ENCODE data around the gene AOPEP. TPM values are rescaled to one million over a fixed set of nuclear protein-coding genes. Genes with fewer than 3 reads are reported as not detected.

Gene AOPEP
- total and polyA plus RNA-seq, 4 donors = 29.0 to 121 (median 60.0) TPM

DNA sequence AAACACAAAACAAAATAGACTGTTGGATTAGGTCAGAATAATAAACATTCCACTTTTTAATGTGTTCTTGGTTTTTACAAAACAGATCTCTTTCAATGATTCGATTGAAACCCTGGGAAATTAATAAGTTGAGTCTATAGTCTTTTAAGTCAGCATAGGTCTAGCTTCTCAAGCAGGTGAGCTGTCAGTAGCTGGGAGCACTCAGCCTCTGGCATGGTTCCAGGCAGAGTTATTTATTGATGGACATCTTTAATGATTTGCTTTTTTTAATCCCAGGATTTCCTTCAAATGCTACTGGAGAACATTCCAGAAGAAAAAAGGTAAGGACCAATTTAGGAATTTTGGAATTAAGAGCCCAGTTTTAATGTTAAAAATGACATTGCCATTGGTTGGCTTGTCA is 241.0 kb downstream of the AOPEP start:
- WGBS, 2 donors = 70 to 84% methylated on average over 1 of the region's 1 CpG
- ATAC-seq (ENCODE audit: insufficient read depth, low FRiP score) = no peak

DNA sequence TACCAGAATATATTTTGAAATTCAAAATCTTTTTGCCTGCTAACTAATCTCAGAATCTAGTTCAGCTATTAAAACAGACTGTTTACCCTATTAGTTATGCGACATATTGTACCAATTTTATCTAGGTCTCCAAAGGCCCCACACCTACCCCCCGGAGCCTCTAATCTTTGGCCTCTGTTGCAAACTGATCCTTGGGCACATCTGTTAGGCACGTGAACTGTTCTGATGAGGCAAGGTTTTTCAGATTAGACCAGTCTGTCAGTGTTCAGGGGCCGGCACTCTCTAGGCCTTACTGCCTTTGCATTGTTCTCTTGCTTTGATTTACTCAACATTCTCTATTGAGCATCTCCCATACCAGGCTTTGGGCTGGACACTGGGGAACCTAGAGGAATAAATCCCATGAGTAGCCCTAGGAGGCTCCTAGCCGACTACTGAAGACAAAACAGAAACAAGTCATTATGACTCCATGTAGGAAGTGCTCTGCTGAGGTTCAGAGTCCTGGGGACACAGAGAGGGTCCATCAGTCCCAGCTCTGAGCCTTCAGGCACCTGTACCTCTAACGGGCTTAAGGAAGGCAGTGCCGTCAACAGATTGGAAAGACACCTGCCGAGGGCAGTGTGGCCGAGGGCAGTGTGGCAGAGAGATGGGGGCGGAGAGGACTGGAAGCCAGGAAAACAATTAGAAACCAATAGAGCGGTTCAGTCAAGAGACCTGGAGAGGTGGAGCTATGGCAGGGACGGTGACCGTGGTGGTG is 245.1 kb downstream of the AOPEP start:
- Histone ChIP-seq H3K9ac (ENCODE audit: insufficient read depth in 1 of 2, low read length in 2 of 2) (no peak overlapping the region), H3K27me3 (ENCODE audit: control insufficient read depth in 3 of 3, insufficient read depth in 3 of 3, low read length in 2 of 3) (no peaks in the 10 kb centered on the region), H3K9me3 (ENCODE audit: control insufficient read depth in 4 of 4, insufficient read depth in 3 of 4, low read length in 3 of 4) (no peaks in the 10 kb centered on the region), H3K4me3 (no peak overlapping the region), H3K27ac (ENCODE audit: low read depth in 1 of 2, low read length in 1 of 2) (no peak overlapping the region), H3K4me1 (ENCODE audit: control insufficient read depth in 5 of 5, insufficient read depth in 5 of 5, low read length in 5 of 5) (peaks cover 0 to 21% (median 6%) of the 10 kb centered on the region in 5 donors), H3K36me3 (ENCODE audit: control insufficient read depth in 4 of 4, insufficient read depth in 4 of 4, low read length in 4 of 4) (no peaks in the 10 kb centered on the region)
- ATAC-seq (ENCODE audit: insufficient read depth, low FRiP score) (no peak), DNase-seq (no peak)
- TF ChIP-seq, protein P1, sequence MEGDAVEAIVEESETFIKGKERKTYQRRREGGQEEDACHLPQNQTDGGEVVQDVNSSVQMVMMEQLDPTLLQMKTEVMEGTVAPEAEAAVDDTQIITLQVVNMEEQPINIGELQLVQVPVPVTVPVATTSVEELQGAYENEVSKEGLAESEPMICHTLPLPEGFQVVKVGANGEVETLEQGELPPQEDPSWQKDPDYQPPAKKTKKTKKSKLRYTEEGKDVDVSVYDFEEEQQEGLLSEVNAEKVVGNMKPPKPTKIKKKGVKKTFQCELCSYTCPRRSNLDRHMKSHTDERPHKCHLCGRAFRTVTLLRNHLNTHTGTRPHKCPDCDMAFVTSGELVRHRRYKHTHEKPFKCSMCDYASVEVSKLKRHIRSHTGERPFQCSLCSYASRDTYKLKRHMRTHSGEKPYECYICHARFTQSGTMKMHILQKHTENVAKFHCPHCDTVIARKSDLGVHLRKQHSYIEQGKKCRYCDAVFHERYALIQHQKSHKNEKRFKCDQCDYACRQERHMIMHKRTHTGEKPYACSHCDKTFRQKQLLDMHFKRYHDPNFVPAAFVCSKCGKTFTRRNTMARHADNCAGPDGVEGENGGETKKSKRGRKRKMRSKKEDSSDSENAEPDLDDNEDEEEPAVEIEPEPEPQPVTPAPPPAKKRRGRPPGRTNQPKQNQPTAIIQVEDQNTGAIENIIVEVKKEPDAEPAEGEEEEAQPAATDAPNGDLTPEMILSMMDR (IDR thresholded peaks at IDR 0.05; ENCODE audit: control extremely low read depth, extremely low read depth) = no peak
- WGBS, 2 donors = 96 to 97% methylated on average over 13 of the region's 13 CpGs

More for the DNA sequence above, 241.0 kb downstream of the AOPEP start:
- Histone ChIP-seq H3K27ac (ENCODE audit: low read depth in 1 of 2, low read length in 1 of 2) (no peak overlapping the region), H3K27me3 (ENCODE audit: control insufficient read depth in 3 of 3, insufficient read depth in 3 of 3, low read length in 2 of 3) (no peaks in the 10 kb centered on the region), H3K9ac (ENCODE audit: insufficient read depth in 1 of 2, low read length in 2 of 2) (no peak overlapping the region), H3K9me3 (ENCODE audit: control insufficient read depth in 4 of 4, insufficient read depth in 3 of 4, low read length in 3 of 4) (no peaks in the 10 kb centered on the region), H3K36me3 (ENCODE audit: control insufficient read depth in 4 of 4, insufficient read depth in 4 of 4, low read length in 4 of 4) (no peaks in the 10 kb centered on the region), H3K4me1 (ENCODE audit: control insufficient read depth in 5 of 5, insufficient read depth in 5 of 5, low read length in 5 of 5) (peaks cover 0 to 6% (median 0%) of the 10 kb centered on the region in 5 donors), H3K4me3 (no peak overlapping the region)
- peak in 1 of 3 donors; percentile 52 for DNase-seq
- TF ChIP-seq, protein P1 (IDR thresholded peaks at IDR 0.05; ENCODE audit: control extremely low read depth, extremely low read depth) = no peak

GRCh38 chr9:94973451-94973941 is 247.0 kb downstream of the AOPEP start:
- H3K9me3 ChIP-seq (ENCODE audit: control insufficient read depth in 4 of 4, insufficient read depth in 3 of 4, low read length in 3 of 4) = no peaks in the 10 kb centered on the region
- H3K27me3 ChIP-seq (ENCODE audit: control insufficient read depth in 3 of 3, insufficient read depth in 3 of 3, low read length in 2 of 3) = no peaks in the 10 kb centered on the region
- no peak overlapping the region for H3K4me3 ChIP-seq
- H3K36me3 ChIP-seq (ENCODE audit: control insufficient read depth in 4 of 4, insufficient read depth in 4 of 4, low read length in 4 of 4) = no peaks in the 10 kb centered on the region
- ATAC-seq (ENCODE audit: insufficient read depth, low FRiP score) (no peak), DNase-seq (peak in 2 of 3 donors; percentile 57 to 67)
- peak overlapping the region in 1 of 2 donors; percentile 30 for H3K27ac ChIP-seq (ENCODE audit: low read depth in 1 of 2, low read length in 1 of 2)
- 78 to 85% methylated on average over 11 of the region's 11 CpGs for WGBS, 2 donors
- peaks cover 0 to 21% (median 6%) of the 10 kb centered on the region in 5 donors for H3K4me1 ChIP-seq (ENCODE audit: control insufficient read depth in 5 of 5, insufficient read depth in 5 of 5, low read length in 5 of 5)
- no peak overlapping the region for H3K9ac ChIP-seq (ENCODE audit: insufficient read depth in 1 of 2, low read length in 2 of 2)
- TF ChIP-seq, protein P1 (IDR thresholded peaks at IDR 0.05; ENCODE audit: control extremely low read depth, extremely low read depth) = no peak
